Stimulated activated CD4-positive, alpha-beta T cell treated with anti-CD3 and anti-CD28 coated beads, TNF-alpha, amount 100 ng/mL, for 24 hours (primary cell): ENCODE results near the gene LRP1-AS.

Experiments used
- DNase-seq, 3 experiments: peaks; one replicate each; pipeline ENCODE4 v3.0.0-alpha.2; 2020; ENCODE audit warnings: low read depth in 3 of 3

Gene LRP1-AS

DNA sequence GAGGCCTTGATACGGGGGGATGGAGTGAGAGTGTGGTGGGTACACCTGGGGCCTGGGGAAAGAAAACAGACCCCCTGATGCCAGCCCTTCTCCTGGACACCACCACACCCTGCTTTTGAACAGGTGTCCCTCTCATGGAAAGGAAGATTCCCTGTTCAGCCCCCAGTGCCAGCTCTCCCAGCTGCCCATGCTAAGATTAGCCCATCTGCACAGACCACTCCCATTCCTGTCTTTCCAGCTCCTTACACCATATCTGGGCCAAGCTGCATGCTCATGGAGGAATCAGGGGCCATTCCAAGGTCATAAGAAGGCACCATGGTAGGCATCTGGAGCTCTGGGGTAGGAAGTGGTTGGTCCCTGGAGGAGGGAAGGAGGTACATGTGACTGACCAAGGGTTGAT lies 48.9 kb downstream of the LRP1-AS start:
- no peak for DNase-seq

- no peak for DNase-seq
Measured at GRCh38 chr12:57097554-57097835, 49.9 kb downstream of the LRP1-AS start.

DNA sequence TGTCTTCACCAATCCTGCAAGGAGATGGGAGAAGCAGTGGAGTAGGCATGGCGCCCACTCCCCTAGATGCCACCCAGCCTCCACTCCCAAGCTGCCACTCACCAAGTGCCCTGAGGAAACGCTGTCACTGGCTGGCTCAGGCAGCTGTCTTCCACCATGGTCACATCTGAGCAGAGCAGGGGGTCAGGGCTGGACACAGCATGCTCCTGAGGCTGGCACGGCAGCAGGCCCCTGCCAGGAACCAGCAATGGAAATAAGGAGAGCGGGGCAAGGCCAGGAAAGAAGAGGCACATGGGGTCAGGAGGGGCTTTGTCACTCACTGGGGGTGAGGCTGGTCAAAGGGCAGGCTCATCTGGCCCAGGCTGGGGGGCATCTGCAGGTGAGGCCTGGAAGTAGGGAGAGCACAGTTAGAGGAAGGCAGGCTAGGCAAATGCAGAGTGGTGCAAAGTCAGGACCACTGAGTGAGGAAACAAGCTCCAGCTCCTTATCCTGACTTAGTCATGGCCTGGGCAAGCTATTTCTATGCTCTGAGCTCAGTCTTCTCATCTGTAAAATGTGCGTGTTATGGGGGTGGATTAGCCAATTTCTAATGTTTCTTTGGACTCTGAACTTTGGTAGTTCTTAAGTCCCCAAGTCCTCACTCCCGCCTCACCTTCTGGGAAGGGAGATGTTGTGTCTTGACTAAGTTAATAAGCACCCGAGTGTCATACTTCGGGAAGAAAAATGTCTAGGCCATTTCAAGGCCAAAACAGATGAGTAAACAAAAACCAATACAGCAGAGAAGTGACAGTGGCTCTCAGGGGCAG lies 50.5 kb downstream of the LRP1-AS start:
- no peak for DNase-seq

DNA sequence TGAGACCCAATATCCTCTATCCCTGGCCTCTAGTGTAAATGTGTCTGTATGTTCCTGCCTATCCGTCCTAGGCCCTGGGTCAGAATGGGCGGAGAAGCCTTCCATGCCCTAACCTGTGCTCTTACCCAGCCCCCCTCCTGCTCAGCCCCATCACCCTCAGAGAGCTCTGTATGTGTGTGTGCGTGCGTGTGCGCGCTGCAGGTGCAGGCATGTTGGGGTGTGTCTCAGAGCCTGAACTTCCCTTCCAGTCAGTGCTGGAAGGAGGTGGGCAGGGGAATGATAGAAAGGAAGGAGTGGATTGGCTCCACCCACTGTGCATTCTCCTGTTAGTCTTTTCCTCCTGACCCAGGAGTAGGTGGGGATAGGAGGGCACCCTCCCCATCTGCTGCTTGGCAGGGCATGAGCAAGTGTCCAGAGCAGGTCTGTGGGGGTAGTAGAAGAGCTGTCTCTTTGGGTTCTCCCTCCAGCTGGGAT lies 51.3 kb downstream of the LRP1-AS start:
- no peak for DNase-seq

DNA sequence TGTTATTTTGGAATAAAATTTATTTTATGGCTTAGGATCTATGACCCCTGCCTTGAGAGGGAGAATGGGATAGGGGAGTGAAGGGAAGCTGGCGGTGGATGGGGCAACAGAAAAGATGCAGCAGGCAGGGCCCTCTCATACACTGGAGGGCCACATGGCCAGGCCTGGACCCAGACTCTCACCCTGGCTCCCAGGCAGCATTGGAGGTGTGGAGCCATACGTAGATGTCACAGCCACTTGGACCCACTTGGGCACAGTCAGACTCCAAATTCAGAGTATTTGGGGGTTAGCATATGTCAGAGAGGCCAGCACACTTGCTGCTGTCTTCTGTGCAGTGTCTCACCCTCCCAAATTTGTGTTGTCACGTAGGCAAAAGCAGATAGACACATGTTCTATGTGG lies 52.0 kb downstream of the LRP1-AS start:
- no peak for DNase-seq
